ENCODE results near the gene SLC12A4.

Gene SLC12A4

GRCh38 chr16:67964477-67965131, 3.8 kb downstream of the SLC12A4 start:
- peak overlapping the region in 2 of 3 experiments; percentile 38 to 41 for H3K4me3 Mint-ChIP-seq

GRCh38 chr16:67963662-67964321, 4.6 kb downstream of the SLC12A4 start:
- no peaks in the 10 kb centered on the region for H3K9me3 Mint-ChIP-seq
- peaks cover 24% of the 10 kb centered on the region for H3K36me3 Mint-ChIP-seq (ENCODE audit: low read depth)
- no peak for TF ChIP-seq CTCF (IDR thresholded peaks at IDR 0.05; ENCODE audit: unreplicated experiment in 3 of 3)
- H3K4me1 Mint-ChIP-seq: peaks cover 45% of the 10 kb centered on the region
- no peak overlapping the region for H3K4me3 Mint-ChIP-seq
- H3K27ac Mint-ChIP-seq: no peak overlapping the region
- no peaks in the 10 kb centered on the region for H3K27me3 Mint-ChIP-seq (ENCODE audit: low read depth)

More at GRCh38 chr16:67964477-67965131, 3.8 kb downstream of the SLC12A4 start:
- Mint-ChIP-seq H3K36me3 (ENCODE audit: low read depth) (peaks cover 22% of the 10 kb centered on the region), H3K27me3 (ENCODE audit: low read depth) (no peaks in the 10 kb centered on the region), H3K27ac (peak overlapping the region in 1 of 3 experiments; percentile 42), H3K4me1 (peaks cover 50% of the 10 kb centered on the region), H3K9me3 (no peaks in the 10 kb centered on the region)
- TF ChIP-seq CTCF (IDR thresholded peaks at IDR 0.05; ENCODE audit: unreplicated experiment in 3 of 3): no peak

- H3K27ac Mint-ChIP-seq: peak overlapping the region in 1 of 3 experiments; percentile 15
- no peaks in the 10 kb centered on the region for H3K27me3 Mint-ChIP-seq (ENCODE audit: low read depth)
- peak overlapping the region in 1 of 3 experiments; percentile 30 for H3K4me3 Mint-ChIP-seq
- TF ChIP-seq CTCF (IDR thresholded peaks at IDR 0.05; ENCODE audit: unreplicated experiment in 3 of 3): no peak
- H3K9me3 Mint-ChIP-seq: no peaks in the 10 kb centered on the region
- H3K36me3 Mint-ChIP-seq (ENCODE audit: low read depth): peaks cover 29% of the 10 kb centered on the region
- H3K4me1 Mint-ChIP-seq: peaks cover 45% of the 10 kb centered on the region
Measured at GRCh38 chr16:67963292-67963661, 5.2 kb downstream of the SLC12A4 start.

- Mint-ChIP-seq H3K27me3 (ENCODE audit: low read depth) (no peaks in the 10 kb centered on the region), H3K4me3 (no peak overlapping the region), H3K27ac (no peak overlapping the region), H3K36me3 (ENCODE audit: low read depth) (peaks cover 32% of the 10 kb centered on the region), H3K4me1 (peaks cover 41% of the 10 kb centered on the region), H3K9me3 (no peaks in the 10 kb centered on the region)
- no peak for TF ChIP-seq CTCF (IDR thresholded peaks at IDR 0.05; ENCODE audit: unreplicated experiment in 3 of 3)
Measured at GRCh38 chr16:67962135-67962534, 6.3 kb downstream of the SLC12A4 start.

- no peak overlapping the region for H3K4me3 Mint-ChIP-seq
- no peak for TF ChIP-seq CTCF (IDR thresholded peaks at IDR 0.05; ENCODE audit: unreplicated experiment in 3 of 3)
- no peaks in the 10 kb centered on the region for H3K9me3 Mint-ChIP-seq
- H3K4me1 Mint-ChIP-seq: peaks cover 36% of the 10 kb centered on the region
- no peaks in the 10 kb centered on the region for H3K27me3 Mint-ChIP-seq (ENCODE audit: low read depth)
- H3K36me3 Mint-ChIP-seq (ENCODE audit: low read depth): peaks cover 32% of the 10 kb centered on the region
- no peak overlapping the region for H3K27ac Mint-ChIP-seq
Measured at GRCh38 chr16:67961551-67961957, 6.9 kb downstream of the SLC12A4 start.
